MV-4-11 (cell line): ENCODE data around the gene ZNF747.
A peak's percentile ranks its signal among the peaks of the same experiment; 100 is the strongest.
"Not testable (repeated sequence)": the region's sequence is repeated elsewhere in the genome, so short reads cannot be mapped to it uniquely, and the experiment has no call there.

Source experiments
- DNase-seq: peaks from one replicate; lab custom pipeline; 2025; lab: John Stamatoyannopoulos, UW

The ZNF747 gene

GRCh38 chr16:30557957-30558788, 23.5 kb upstream of the ZNF747 start, which contains the start of gene ZNF764:
Gene ZNF764 (minus strand): TSS chr16:30558374. CDS start chr16:30558182, 192 bp downstream.
- peak; percentile 97 for DNase-seq

GRCh38 chr16:30557707-30557956, 23.0 kb upstream of the ZNF747 start:
- no peak for DNase-seq

GRCh38 chr16:30556125-30556473, 21.4 kb upstream of the ZNF747 start:
- DNase-seq = no peak

GRCh38 chr16:30555315-30556124, 20.9 kb upstream of the ZNF747 start:
- DNase-seq = no peak

GRCh38 chr16:30554557-30555314, 20.1 kb upstream of the ZNF747 start:
- no peak for DNase-seq

- DNase-seq = peak; percentile 39
Observed at GRCh38 chr16:30553393-30553899, 18.8 kb upstream of the ZNF747 start.

- no peak for DNase-seq
Observed at GRCh38 chr16:30552956-30553355, 18.3 kb upstream of the ZNF747 start.

- no peak for DNase-seq
Observed at GRCh38 chr16:30551781-30552180, 17.1 kb upstream of the ZNF747 start.

GRCh38 chr16:30548416-30549253, 14.0 kb upstream of the ZNF747 start:
- no peak for DNase-seq

- DNase-seq = peak; percentile 38
Observed at GRCh38 chr16:30546115-30546514, 11.5 kb upstream of the ZNF747 start.

- DNase-seq = no peak
Observed at GRCh38 chr16:30543067-30543466, 8.4 kb upstream of the ZNF747 start.

GRCh38 chr16:30541502-30542329, 7.1 kb upstream of the ZNF747 start:
- DNase-seq = no peak

- DNase-seq = not testable (repeated sequence)
Observed at GRCh38 chr16:30540916-30541464, 6.3 kb upstream of the ZNF747 start.

- not testable (repeated sequence) for DNase-seq
Observed at GRCh38 chr16:30539986-30540526, 5.4 kb upstream of the ZNF747 start.

GRCh38 chr16:30539000-30539964, 4.6 kb upstream of the ZNF747 start:
- no peak for DNase-seq

- peak; percentile 70 for DNase-seq
Observed at GRCh38 chr16:30536391-30537024, 1.9 kb upstream of the ZNF747 start.

- peak; percentile 69 for DNase-seq
Observed at GRCh38 chr16:30535777-30536190, 1.1 kb upstream of the ZNF747 start.

GRCh38 chr16:30535106-30535776, 583 bp upstream of the ZNF747 start:
- DNase-seq = peak; percentile 64
